Measurements from ENCODE around the gene SLC26A11. TPM values are rescaled to one million over a fixed set of nuclear protein-coding genes. Genes with fewer than 3 reads are reported as not detected.
A peak's percentile ranks its signal among the peaks of the same experiment; 100 is the strongest.

Gene SLC26A11
- total RNA-seq, 1 experiment from 2014 or later, result 37.1 TPM

DNA sequence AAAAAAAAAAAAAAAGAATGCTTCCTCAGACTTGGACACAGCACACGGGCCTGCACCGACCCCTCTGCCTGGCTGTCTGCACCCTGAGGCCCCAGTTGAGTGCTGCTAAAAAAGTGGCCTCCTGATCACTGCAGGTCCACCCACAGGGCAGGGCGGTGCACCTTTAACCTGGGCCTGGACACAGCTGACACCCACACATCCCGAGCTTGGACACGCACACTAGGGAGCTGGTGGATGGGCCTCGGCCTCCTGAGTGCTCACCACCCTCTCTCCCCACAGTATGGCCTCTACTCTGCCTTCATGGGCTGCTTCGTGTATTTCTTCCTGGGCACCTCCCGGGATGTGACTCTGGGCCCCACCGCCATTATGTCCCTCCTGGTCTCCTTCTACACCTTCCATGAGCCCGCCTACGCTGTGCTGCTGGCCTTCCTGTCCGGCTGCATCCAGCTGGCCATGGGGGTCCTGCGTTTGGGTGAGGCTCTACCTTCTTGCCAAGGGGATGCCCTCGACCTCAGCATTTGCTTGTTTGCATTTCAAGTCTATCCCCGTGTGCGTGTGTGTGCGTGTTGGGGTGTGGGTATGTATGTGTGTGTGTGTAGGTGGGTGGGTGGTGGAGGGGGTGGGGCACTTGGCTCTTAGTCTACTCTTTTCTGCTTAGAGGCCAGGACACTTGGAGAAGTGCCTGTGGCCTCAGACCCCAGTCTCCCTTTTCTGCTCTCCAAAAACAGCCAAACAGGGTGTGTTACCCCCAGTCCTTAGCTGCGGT, 2.3 kb downstream of the SLC26A11 start:
- Mint-ChIP-seq H3K4me3 (ENCODE audit: unreplicated experiment) (peak overlapping the region; percentile 41), H3K27me3 (ENCODE audit: insufficient read depth, unreplicated experiment) (no peaks in the 10 kb centered on the region), H3K4me1 (ENCODE audit: low read depth, unreplicated experiment) (peaks cover 8% of the 10 kb centered on the region), H3K27ac (ENCODE audit: unreplicated experiment) (no peak overlapping the region), H3K36me3 (ENCODE audit: insufficient read depth, unreplicated experiment) (peaks cover 21% of the 10 kb centered on the region), H3K9me3 (ENCODE audit: unreplicated experiment) (no peaks in the 10 kb centered on the region)
- CTCF ChIA-PET, result no interaction called here
- intact Hi-C loops (cut with micrococcal nuclease; ENCODE audit: unreplicated experiment), result loop anchor here (5.0 kb wide), 1 partner anchor 75 kb away; the partner anchor contains the start of gene EIF4A3
- TF ChIP-seq, protein P1, sequence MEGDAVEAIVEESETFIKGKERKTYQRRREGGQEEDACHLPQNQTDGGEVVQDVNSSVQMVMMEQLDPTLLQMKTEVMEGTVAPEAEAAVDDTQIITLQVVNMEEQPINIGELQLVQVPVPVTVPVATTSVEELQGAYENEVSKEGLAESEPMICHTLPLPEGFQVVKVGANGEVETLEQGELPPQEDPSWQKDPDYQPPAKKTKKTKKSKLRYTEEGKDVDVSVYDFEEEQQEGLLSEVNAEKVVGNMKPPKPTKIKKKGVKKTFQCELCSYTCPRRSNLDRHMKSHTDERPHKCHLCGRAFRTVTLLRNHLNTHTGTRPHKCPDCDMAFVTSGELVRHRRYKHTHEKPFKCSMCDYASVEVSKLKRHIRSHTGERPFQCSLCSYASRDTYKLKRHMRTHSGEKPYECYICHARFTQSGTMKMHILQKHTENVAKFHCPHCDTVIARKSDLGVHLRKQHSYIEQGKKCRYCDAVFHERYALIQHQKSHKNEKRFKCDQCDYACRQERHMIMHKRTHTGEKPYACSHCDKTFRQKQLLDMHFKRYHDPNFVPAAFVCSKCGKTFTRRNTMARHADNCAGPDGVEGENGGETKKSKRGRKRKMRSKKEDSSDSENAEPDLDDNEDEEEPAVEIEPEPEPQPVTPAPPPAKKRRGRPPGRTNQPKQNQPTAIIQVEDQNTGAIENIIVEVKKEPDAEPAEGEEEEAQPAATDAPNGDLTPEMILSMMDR (IDR thresholded peaks at IDR 0.05; ENCODE audit: insufficient read depth in 1 of 2, low read depth in 1 of 2, low read length in 1 of 2, severe bottlenecking in 1 of 2, unreplicated experiment in 1 of 2), result no peak
- no peaks in the 10 kb centered on the region for H3K27me3 ChIP-seq (replicated peaks; ENCODE audit: control insufficient read depth, insufficient read depth, low read length)
- H3K36me3 ChIP-seq (ENCODE audit: control insufficient read depth, insufficient read depth, low read length), result peaks cover 1% of the 10 kb centered on the region; the same call in 1 of the 2 replicates
- no peak for DNase-seq
- no peak overlapping the region for H3K4me3 ChIP-seq (ENCODE audit: low read depth, low read length)
- H3K4me1 ChIP-seq, result peaks cover 6% of the 10 kb centered on the region; the same call in 1 of the 2 replicates
- BruUV-seq (replicated peaks), result no TSS peak
- H3K9me3 ChIP-seq, result no peaks in the 10 kb centered on the region
- POLR2A ChIA-PET, result interaction anchor here (0.6 kb wide), 2 partner anchors 76 to 472 kb away, joined by 3 read pairs; no protein-coding TSS in a partner anchor

DNA sequence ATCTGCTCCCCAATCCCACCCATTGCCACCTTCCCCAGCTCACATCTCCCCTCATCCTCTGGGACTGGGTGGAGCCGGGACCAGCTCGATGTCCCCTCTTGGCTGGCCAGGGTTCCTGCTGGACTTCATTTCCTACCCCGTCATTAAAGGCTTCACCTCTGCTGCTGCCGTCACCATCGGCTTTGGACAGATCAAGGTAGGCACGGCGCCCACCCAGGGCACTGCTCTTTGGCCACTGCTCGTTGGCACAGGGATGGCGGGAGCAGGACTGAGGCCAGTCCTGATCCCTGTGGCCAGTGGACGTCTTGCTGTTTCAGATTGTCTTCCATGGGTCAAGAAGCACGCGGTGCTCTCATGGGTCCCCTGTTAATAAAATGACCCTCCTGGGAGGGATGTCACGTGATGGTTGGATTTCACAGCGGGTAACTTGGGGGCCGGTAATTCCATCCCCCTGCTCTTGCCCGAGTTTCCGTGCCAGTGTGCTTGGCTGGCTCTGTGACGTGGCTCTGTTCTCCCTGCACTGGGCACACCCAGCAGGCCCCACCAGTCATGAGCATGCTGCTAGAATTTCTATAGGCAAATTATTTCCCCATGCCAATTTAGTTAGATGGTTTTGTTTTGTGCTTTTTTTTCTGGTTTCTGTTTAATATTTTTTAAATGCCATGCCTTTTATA, 3.1 kb downstream of the SLC26A11 start:
- CTCF ChIA-PET, result no interaction called here
- POLR2A ChIA-PET, result interaction anchor here (0.6 kb wide), 1 partner anchor 77 kb away, joined by 3 read pairs; no protein-coding TSS in a partner anchor
- Histone ChIP-seq H3K9me3 (no peaks in the 10 kb centered on the region), H3K36me3 (ENCODE audit: control insufficient read depth, insufficient read depth, low read length) (no peaks in the 10 kb centered on the region), H3K27me3 (replicated peaks; ENCODE audit: control insufficient read depth, insufficient read depth, low read length) (no peaks in the 10 kb centered on the region), H3K4me1 (peaks cover 6% of the 10 kb centered on the region; the same call in 1 of the 2 replicates), H3K4me3 (ENCODE audit: low read depth, low read length) (no peak overlapping the region)
- TF ChIP-seq, protein P1 (IDR thresholded peaks at IDR 0.05; ENCODE audit: insufficient read depth in 1 of 2, low read depth in 1 of 2, low read length in 1 of 2, severe bottlenecking in 1 of 2, unreplicated experiment in 1 of 2), result no peak
- no peak overlapping the region for H3K27ac Mint-ChIP-seq (ENCODE audit: unreplicated experiment)
- H3K27me3 Mint-ChIP-seq (ENCODE audit: insufficient read depth, unreplicated experiment), result no peaks in the 10 kb centered on the region
- DNase-seq, result no peak
- no TSS peak for BruUV-seq (replicated peaks)
- intact Hi-C loops (cut with micrococcal nuclease; ENCODE audit: unreplicated experiment), result loop anchor here (5.0 kb wide), 1 partner anchor 76 kb away; the partner anchor contains the start of gene EIF4A3
- no peaks in the 10 kb centered on the region for H3K9me3 Mint-ChIP-seq (ENCODE audit: unreplicated experiment)
- H3K4me1 Mint-ChIP-seq (ENCODE audit: low read depth, unreplicated experiment), result peaks cover 8% of the 10 kb centered on the region
- H3K4me3 Mint-ChIP-seq (ENCODE audit: unreplicated experiment), result peak overlapping the region; percentile 41
- H3K36me3 Mint-ChIP-seq (ENCODE audit: insufficient read depth, unreplicated experiment), result peaks cover 21% of the 10 kb centered on the region

DNA sequence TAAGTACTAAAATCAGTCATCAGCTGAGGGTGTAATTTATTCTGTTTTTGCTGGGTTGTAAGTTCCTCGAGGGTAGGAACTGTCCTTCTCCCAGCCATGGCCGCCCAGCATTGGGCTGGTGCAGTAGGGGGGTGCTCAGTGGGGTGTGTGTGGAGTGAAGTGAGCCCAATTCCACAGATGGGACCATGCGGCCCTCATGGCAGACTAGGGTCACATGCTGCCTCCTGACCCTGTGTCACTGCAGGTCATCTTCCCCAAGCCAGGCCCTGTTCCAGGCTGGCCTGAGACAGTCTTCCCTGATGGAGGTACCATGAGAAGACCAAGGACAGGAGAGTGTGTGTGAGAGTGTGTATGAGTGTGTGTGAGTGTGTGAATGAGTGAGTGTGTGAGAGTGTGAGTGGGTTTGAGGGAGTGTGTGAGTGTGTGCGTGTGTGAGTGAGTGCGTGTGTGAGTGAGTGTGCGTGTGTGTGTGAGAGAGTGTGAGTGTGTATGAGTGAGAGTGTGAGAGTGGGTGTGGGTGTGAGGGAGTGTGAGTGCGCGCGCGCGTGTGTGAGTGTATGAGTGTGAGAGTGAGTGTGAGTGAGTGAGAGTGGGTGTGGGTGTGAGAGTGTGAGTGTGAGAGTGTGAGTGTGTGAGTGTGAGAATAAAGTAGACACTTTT, 3.7 kb downstream of the SLC26A11 start:
- H3K4me1 ChIP-seq, result peaks cover 6% of the 10 kb centered on the region; the same call in 1 of the 2 replicates
- H3K27me3 ChIP-seq (replicated peaks; ENCODE audit: control insufficient read depth, insufficient read depth, low read length), result no peaks in the 10 kb centered on the region
- intact Hi-C loops (cut with micrococcal nuclease; ENCODE audit: unreplicated experiment), result loop anchor here (5.0 kb wide), 1 partner anchor 77 kb away; the partner anchor contains the start of gene EIF4A3
- ChIA-PET CTCF (no interaction called here), POLR2A (no interaction called here)
- Mint-ChIP-seq H3K4me1 (ENCODE audit: low read depth, unreplicated experiment) (peaks cover 8% of the 10 kb centered on the region), H3K4me3 (ENCODE audit: unreplicated experiment) (no peak overlapping the region), H3K27ac (ENCODE audit: unreplicated experiment) (no peak overlapping the region), H3K36me3 (ENCODE audit: insufficient read depth, unreplicated experiment) (peaks cover 21% of the 10 kb centered on the region), H3K9me3 (ENCODE audit: unreplicated experiment) (no peaks in the 10 kb centered on the region), H3K27me3 (ENCODE audit: insufficient read depth, unreplicated experiment) (no peaks in the 10 kb centered on the region)
- no peak overlapping the region for H3K4me3 ChIP-seq (ENCODE audit: low read depth, low read length)
- DNase-seq, result no peak
- H3K36me3 ChIP-seq (ENCODE audit: control insufficient read depth, insufficient read depth, low read length), result no peaks in the 10 kb centered on the region
- H3K9me3 ChIP-seq, result no peaks in the 10 kb centered on the region
- TF ChIP-seq, protein P1 (IDR thresholded peaks at IDR 0.05; ENCODE audit: insufficient read depth in 1 of 2, low read depth in 1 of 2, low read length in 1 of 2, severe bottlenecking in 1 of 2, unreplicated experiment in 1 of 2), result no peak
- no TSS peak for BruUV-seq (replicated peaks)

All from Caco-2 (cell line).